Liver (tissue), 2 donors: Measurements from ENCODE around the gene DDX39A.

ENCODE experiments used
- YY1 ChIP-seq: IDR thresholded peaks from 2 replicates; pipeline ENCODE4 v1.6.1; 2016; ENCODE audit warnings: antibody characterized with exemption, mild to moderate bottlenecking
- TF ChIP-seq, protein P1 (sequence below): fragments of 150-350 bp; IDR thresholded peaks from 2 replicates; pipeline ENCODE4 v1.5.1; 2017; ENCODE audit warnings: improper control_type of control experiment, low read depth, low read length; ENCODE audit not compliant: missing input control
- donor health status: healthy.

GRCh38 chr19:14411161-14411937 lies 7.8 kb downstream of the DDX39A start:
- TF ChIP-seq, protein P1, sequence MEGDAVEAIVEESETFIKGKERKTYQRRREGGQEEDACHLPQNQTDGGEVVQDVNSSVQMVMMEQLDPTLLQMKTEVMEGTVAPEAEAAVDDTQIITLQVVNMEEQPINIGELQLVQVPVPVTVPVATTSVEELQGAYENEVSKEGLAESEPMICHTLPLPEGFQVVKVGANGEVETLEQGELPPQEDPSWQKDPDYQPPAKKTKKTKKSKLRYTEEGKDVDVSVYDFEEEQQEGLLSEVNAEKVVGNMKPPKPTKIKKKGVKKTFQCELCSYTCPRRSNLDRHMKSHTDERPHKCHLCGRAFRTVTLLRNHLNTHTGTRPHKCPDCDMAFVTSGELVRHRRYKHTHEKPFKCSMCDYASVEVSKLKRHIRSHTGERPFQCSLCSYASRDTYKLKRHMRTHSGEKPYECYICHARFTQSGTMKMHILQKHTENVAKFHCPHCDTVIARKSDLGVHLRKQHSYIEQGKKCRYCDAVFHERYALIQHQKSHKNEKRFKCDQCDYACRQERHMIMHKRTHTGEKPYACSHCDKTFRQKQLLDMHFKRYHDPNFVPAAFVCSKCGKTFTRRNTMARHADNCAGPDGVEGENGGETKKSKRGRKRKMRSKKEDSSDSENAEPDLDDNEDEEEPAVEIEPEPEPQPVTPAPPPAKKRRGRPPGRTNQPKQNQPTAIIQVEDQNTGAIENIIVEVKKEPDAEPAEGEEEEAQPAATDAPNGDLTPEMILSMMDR, result no peak
- TF ChIP-seq YY1, result no peak
